ENCODE measurements around the gene RMRP. TPM values are rescaled to one million over a fixed set of nuclear protein-coding genes. Genes with fewer than 3 reads are reported as not detected.

The RMRP gene
- total and polyA plus RNA-seq, 2 donors (not counting 1 experiment from before 2014, with no cell fraction given), result 7,890 TPM; not detected in 1

DNA sequence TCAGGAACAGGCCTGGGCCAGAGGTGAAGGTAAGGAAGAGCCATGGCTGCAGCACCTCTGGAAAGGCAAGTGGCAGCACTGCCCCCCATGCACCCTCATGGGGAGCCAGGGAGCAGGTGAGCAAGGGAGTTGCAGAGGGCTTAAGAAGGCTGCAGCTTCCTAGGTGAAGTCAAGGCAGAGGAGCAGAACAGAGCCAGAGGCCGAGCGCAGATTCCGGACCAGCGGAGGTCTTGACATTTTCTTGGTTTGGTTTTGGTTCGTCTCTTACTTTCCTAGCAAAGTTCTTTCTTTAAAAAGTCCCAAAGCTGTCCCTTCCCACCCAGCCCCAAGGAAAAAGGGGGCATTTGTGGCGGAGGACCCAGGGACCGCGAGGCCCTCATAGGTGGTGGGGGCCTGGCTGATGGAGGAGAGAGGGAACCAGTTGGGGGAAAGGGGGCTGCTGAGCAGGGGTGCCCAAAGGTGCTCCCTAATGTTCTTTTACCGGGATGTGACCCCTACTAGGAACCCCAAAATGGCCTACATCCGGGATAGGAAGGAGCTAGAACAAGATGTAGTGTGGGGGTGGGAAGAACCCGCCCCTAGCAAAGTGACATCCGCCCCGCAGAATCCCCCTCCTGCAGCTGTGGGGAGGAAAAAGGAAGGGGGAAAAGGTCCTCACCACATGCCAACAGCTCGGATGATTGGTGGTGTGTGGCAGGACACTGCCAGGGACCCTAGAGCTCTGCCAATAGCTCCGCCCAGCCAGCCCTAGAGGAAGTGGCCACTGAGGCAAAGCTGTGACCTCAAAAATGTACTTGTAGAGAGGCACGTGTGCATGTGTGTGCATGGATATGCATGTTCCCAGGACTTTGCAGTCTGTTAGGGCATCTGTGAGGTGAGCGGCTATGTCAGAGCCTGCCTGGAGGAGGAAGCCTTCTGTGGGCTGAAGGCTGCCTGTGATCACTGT lies 38.7 kb downstream of the RMRP start:
- POLR2A ChIA-PET, result interaction anchor here (0.8 to 7.1 kb wide), 12 partner anchors 10 to 547 kb away, joined by 3 to 114 read pairs (median 12); partner anchors contain the start of genes ARHGEF39, CCDC107, CREB3 and RMRP
- peak overlapping the region; percentile 86 for H3K27ac Mint-ChIP-seq
- peak overlapping the region; percentile 86 for H3K4me3 Mint-ChIP-seq
- Histone ChIP-seq H3K27me3 (replicated peaks in 1 of 4; ENCODE audit: control extremely low read depth in 1 of 4, control insufficient read depth in 3 of 4, insufficient read depth in 4 of 4, low read length in 3 of 4) (no peaks in the 10 kb centered on the region), H3K79me2 (ENCODE audit: control insufficient read depth, insufficient read depth, low read length) (peaks cover 39% of the 10 kb centered on the region), H3K36me3 (replicated peaks in 1 of 2; ENCODE audit: control extremely low read depth in 1 of 2, control insufficient read depth in 1 of 2, extremely low read depth in 1 of 2, insufficient read depth in 2 of 2, low read length in 1 of 2) (peaks cover 3 to 24% of the 10 kb centered on the region in 2 experiments), H3K27ac (ENCODE audit: low read length in 2 of 2) (peak overlapping the region; percentile 95 to 97), H4K20me1 (ENCODE audit: control insufficient read depth, insufficient read depth, low read length, poor library complexity, severe bottlenecking) (peaks cover 27% of the 10 kb centered on the region), H3K4me3 (ENCODE audit: control extremely low read depth in 1 of 5, extremely low read depth in 1 of 5, insufficient read depth in 1 of 5, low read depth in 2 of 5, low read length in 4 of 5) (peak overlapping the region; percentile 80 to 91 (median 90)), H2AFZ (ENCODE audit: insufficient read depth, low read depth, low read length, poor library complexity, severe bottlenecking) (no peak overlapping the region), H3K9ac (ENCODE audit: low read length) (peak overlapping the region; percentile 93), H3K4me1 (ENCODE audit: control insufficient read depth in 2 of 2, insufficient read depth in 2 of 2, low read length in 2 of 2) (peaks cover 66 to 82% of the 10 kb centered on the region in 2 donors), H3K9me3 (ENCODE audit: control extremely low read depth in 1 of 3, control insufficient read depth in 2 of 3, insufficient read depth in 1 of 3, low read length in 2 of 3) (no peaks in the 10 kb centered on the region), H3K4me2 (replicated peaks; ENCODE audit: low read depth, low read length, poor library complexity, severe bottlenecking) (peak overlapping the region; percentile 76)
- ATAC-seq (ENCODE audit: low read depth) (peak; percentile 47), DNase-seq (peak; percentile 90)
- no peak for TF ChIP-seq EZH2 (IDR thresholded peaks at IDR 0.05; ENCODE audit: borderline replicate concordance, insufficient read depth, low read depth, low read length, poor library complexity, severe bottlenecking)
- TF ChIP-seq, protein P1, sequence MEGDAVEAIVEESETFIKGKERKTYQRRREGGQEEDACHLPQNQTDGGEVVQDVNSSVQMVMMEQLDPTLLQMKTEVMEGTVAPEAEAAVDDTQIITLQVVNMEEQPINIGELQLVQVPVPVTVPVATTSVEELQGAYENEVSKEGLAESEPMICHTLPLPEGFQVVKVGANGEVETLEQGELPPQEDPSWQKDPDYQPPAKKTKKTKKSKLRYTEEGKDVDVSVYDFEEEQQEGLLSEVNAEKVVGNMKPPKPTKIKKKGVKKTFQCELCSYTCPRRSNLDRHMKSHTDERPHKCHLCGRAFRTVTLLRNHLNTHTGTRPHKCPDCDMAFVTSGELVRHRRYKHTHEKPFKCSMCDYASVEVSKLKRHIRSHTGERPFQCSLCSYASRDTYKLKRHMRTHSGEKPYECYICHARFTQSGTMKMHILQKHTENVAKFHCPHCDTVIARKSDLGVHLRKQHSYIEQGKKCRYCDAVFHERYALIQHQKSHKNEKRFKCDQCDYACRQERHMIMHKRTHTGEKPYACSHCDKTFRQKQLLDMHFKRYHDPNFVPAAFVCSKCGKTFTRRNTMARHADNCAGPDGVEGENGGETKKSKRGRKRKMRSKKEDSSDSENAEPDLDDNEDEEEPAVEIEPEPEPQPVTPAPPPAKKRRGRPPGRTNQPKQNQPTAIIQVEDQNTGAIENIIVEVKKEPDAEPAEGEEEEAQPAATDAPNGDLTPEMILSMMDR (IDR thresholded peaks at IDR 0.05), result no peak
- CTCF ChIA-PET, result interaction anchor here (0.8 to 14.3 kb wide), 12 partner anchors 7 to 229 kb away, joined by 3 to 357 read pairs (median 14); partner anchors contain the start of genes ARHGEF39, CCDC107, CREB3 and RMRP
- intact Hi-C loops (cut with micrococcal nuclease), result loop anchor here (1.0 kb wide), 6 partner anchors 15 to 100 kb away; partner anchors contain the start of genes CCDC107 and RMRP
- 0% methylated on average over 4 of the region's 17 CpGs for WGBS (ENCODE audit: insufficient coverage)
- peaks cover 84% of the 10 kb centered on the region for H3K4me1 Mint-ChIP-seq
- no peaks in the 10 kb centered on the region for H3K27me3 Mint-ChIP-seq
- no peaks in the 10 kb centered on the region for H3K9me3 Mint-ChIP-seq (ENCODE audit: insufficient read depth)

Data from B cell (primary cell).